Neuronal stem cell (in vitro differentiated cells): ENCODE measurements around the gene SUGCT.

Experiments used
- DNase-seq: peaks from one replicate; pipeline ENCODE4 v3.0.0-alpha.2; 2013; ENCODE audit warnings: low spot score
- H2AFZ ChIP-seq: one replicate; pipeline ENCODE4 v1.6.1; 2013; ENCODE audit warnings: mild to moderate bottlenecking, low read length, inconsistent platforms
- H2AK5ac ChIP-seq: 2 replicates; pipeline ENCODE4 v1.6.1; 2013; ENCODE audit warnings: low read depth, mild to moderate bottlenecking, inconsistent platforms, low read length, moderate library complexity, mixed read lengths
- H2BK120ac ChIP-seq: 2 replicates; pipeline ENCODE4 v1.6.1; 2013; ENCODE audit warnings: low read depth, mild to moderate bottlenecking, inconsistent platforms, low read length, moderate library complexity, mixed read lengths
- H2BK12ac ChIP-seq: one replicate; pipeline ENCODE4 v1.6.1; 2013; ENCODE audit warnings: low read length, inconsistent platforms
- H2BK15ac ChIP-seq: 2 replicates; pipeline ENCODE4 v1.6.1; 2013; ENCODE audit warnings: mild to moderate bottlenecking, low read length, inconsistent platforms, mixed read lengths
- H2BK5ac ChIP-seq: one replicate; pipeline ENCODE4 v1.6.1; 2013; ENCODE audit warnings: inconsistent platforms, mild to moderate bottlenecking, low read length, moderate library complexity
- H3K14ac ChIP-seq: one replicate; pipeline ENCODE4 v1.6.1; 2013; ENCODE audit warnings: low read length, inconsistent platforms
- H3K18ac ChIP-seq: 2 replicates; pipeline ENCODE4 v1.6.1; 2013; ENCODE audit warnings: low read length, inconsistent platforms
- H3K23ac ChIP-seq: 2 replicates; pipeline ENCODE4 v1.6.1; 2013; ENCODE audit warnings: low read depth, mild to moderate bottlenecking, mixed read lengths, low read length, inconsistent platforms; ENCODE audit not compliant: poor library complexity
- H3K27ac ChIP-seq: replicated peaks from 3 replicates; pipeline ENCODE4 v1.5.1; 2013; ENCODE audit warnings: low read length, inconsistent platforms
- H3K27me3 ChIP-seq, 3 experiments: 2 replicates each; pipeline ENCODE4 v1.6.1; 2013; ENCODE audit warnings: low read length in 3 of 3, mild to moderate bottlenecking in 2 of 3, inconsistent platforms in 1 of 3, low read depth in 1 of 3, mixed read lengths in 1 of 3, moderate library complexity in 1 of 3; ENCODE audit not compliant: control insufficient read depth in 3 of 3, insufficient read depth in 3 of 3
- H3K36me3 ChIP-seq, 2 donors: replicated peaks in 1 of 2; 2 replicates each; pipeline ENCODE4 v1.6.1; 2013; ENCODE audit warnings: low read length in 2 of 2; ENCODE audit not compliant: control insufficient read depth in 2 of 2, insufficient read depth in 2 of 2
- H3K4ac ChIP-seq: 2 replicates; pipeline ENCODE4 v1.6.1; 2013; ENCODE audit warnings: inconsistent platforms, mild to moderate bottlenecking, low read length, moderate library complexity
- H3K4me1 ChIP-seq, 2 donors: 1 replicate in 1 of 2; 2 replicates in 1 of 2; pipeline ENCODE4 v1.6.1; 2013; ENCODE audit warnings: low read length in 2 of 2, low read depth in 1 of 2; ENCODE audit not compliant: control insufficient read depth in 2 of 2, insufficient read depth in 1 of 2
- H3K4me2 ChIP-seq: one replicate; pipeline ENCODE4 v1.6.1; 2013; ENCODE audit warnings: mild to moderate bottlenecking, low read length, inconsistent platforms; ENCODE audit not compliant: insufficient read depth, poor library complexity, severe bottlenecking
- H3K4me3 ChIP-seq, 2 donors: 2 replicates each; pipeline ENCODE4 v1.5.1; 2013; ENCODE audit warnings: low read length in 2 of 2, mild to moderate bottlenecking in 2 of 2, inconsistent platforms in 1 of 2, moderate library complexity in 1 of 2
- H3K79me1 ChIP-seq: one replicate; pipeline ENCODE4 v1.6.1; 2013; ENCODE audit warnings: low read depth, mild to moderate bottlenecking, inconsistent platforms, low read length, moderate library complexity
- H3K9ac ChIP-seq: one replicate; pipeline ENCODE4 v1.6.1; 2013; ENCODE audit warnings: mild to moderate bottlenecking, low read depth, low read length, inconsistent platforms; ENCODE audit not compliant: poor library complexity
- H3K9me3 ChIP-seq, 2 donors: replicated peaks in 1 of 2; 2 replicates each; pipeline versions ENCODE3 to v1.6.1; 2013; ENCODE audit warnings: low read length in 2 of 2, mild to moderate bottlenecking in 2 of 2, inconsistent platforms in 1 of 2, low read depth in 1 of 2, mixed read lengths in 1 of 2, moderate library complexity in 1 of 2; ENCODE audit not compliant: control insufficient read depth in 2 of 2, insufficient read depth in 1 of 2
- H4K8ac ChIP-seq: one replicate; pipeline ENCODE4 v1.6.1; 2013; ENCODE audit warnings: low read depth, mild to moderate bottlenecking, inconsistent platforms, low read length, moderate library complexity
- H4K91ac ChIP-seq: one replicate; pipeline ENCODE4 v1.6.1; 2013; ENCODE audit warnings: low read length, low read depth, mild to moderate bottlenecking, inconsistent platforms; ENCODE audit not compliant: poor library complexity
- WGBS, 2 donors: extraction: QIAGEN DNeasy Blood & Tissue Kit; methylation state at CpG; one replicate each; pipeline ENCODE4 v1.1.7; 2013; ENCODE audit warnings: missing lambda C conversion rate in 2 of 2, mixed read lengths in 1 of 2; ENCODE audit not compliant: insufficient read length in 2 of 2, insufficient replicate concordance in 1 of 2; ENCODE audit errors: extremely low coverage in 2 of 2; 5-methylcytosine and 5-hydroxymethylcytosine counted together

The SUGCT gene

DNA sequence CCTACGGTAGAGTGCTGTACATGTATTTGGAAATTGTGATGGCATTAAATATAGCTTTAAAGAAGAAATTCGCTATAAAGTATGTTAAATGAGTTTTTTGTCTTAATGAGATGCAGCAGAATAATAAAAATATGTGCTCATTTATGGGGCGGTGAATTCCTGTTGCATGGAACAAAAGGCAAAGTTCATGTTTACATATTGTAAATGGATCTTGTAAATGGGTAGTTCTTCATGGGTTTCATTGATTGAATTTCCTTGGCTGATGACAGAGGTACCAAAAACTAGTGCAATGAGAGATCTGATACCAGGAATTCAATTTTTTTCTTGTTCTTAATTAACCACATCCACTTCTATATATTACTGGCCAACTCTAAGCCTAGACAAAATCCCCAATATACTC, 284.2 kb downstream of the SUGCT start:
- Histone ChIP-seq H3K14ac (no peak overlapping the region), H3K18ac (no peak overlapping the region), H2AFZ (no peak overlapping the region), H3K27me3 (no peaks in the 10 kb centered on the region), H2AK5ac (no peak overlapping the region), H3K9me3 (no peaks in the 10 kb centered on the region), H4K91ac (no peak overlapping the region), H3K4ac (no peak overlapping the region), H3K9ac (no peak overlapping the region), H3K36me3 (no peaks in the 10 kb centered on the region), H3K23ac (no peak overlapping the region), H2BK5ac (no peak overlapping the region), H3K4me1 (no peaks in the 10 kb centered on the region), H3K27ac (no peak overlapping the region), H3K4me2 (no peak overlapping the region), H4K8ac (no peak overlapping the region), H3K79me1 (no peaks in the 10 kb centered on the region), H3K4me3 (no peak overlapping the region), H2BK120ac (no peak overlapping the region), H2BK15ac (no peak overlapping the region), H2BK12ac (no peak overlapping the region)
- no peak for DNase-seq
- WGBS, 2 donors, result no CpG with 5 or more reads among the region's 3 CpGs

DNA sequence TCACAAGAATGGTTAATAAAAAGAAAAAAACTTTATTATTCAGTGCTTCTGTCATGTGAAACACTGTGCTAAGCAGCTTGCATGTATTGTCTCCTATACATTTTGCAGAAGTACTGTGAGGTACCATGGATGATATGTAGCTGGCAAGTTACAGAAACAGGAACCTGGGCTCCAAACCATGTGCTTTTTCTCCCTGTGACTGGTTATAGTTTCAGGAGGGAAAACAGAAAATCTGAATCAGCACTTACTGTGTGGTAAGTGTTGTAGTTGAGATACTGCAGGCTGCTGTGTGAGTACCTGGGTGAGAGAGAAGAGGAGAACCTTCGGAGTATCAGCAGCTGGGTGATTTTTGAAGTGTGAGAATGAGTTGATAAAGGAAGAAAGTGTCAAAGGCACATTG, 285.0 kb downstream of the SUGCT start:
- Histone ChIP-seq H3K36me3 (no peaks in the 10 kb centered on the region), H3K23ac (no peak overlapping the region), H2BK12ac (no peak overlapping the region), H2AFZ (no peak overlapping the region), H2BK120ac (no peak overlapping the region), H3K4ac (no peak overlapping the region), H3K4me2 (no peak overlapping the region), H3K27ac (no peak overlapping the region), H2BK15ac (no peak overlapping the region), H3K9ac (no peak overlapping the region), H2BK5ac (no peak overlapping the region), H4K91ac (no peak overlapping the region), H4K8ac (no peak overlapping the region), H3K4me1 (no peaks in the 10 kb centered on the region), H3K9me3 (no peaks in the 10 kb centered on the region), H3K18ac (no peak overlapping the region), H2AK5ac (no peak overlapping the region), H3K4me3 (no peak overlapping the region), H3K14ac (no peak overlapping the region), H3K79me1 (no peaks in the 10 kb centered on the region), H3K27me3 (no peaks in the 10 kb centered on the region)
- WGBS, 2 donors, result no CpG with 5 or more reads among the region's 1 CpG
- no peak for DNase-seq

DNA sequence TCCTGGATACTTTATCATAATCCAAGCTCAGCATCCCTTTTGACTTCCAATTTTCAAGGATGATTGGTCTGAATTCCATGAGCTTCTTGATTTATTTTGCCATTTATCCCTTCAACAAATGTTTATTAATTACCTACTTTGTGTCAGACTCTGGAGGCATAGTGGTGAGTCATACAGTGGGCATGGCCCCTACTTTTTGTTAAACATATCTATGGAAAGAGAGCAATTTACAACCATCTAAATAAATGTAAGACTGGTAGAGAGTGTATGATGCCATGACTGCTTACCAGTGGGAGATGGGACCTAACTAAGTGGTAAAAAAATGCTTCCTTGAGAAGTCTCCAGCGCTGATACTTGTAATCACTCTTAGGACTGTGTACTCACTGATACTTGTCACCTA, 286.6 kb downstream of the SUGCT start:
- H2BK15ac ChIP-seq, result no peak overlapping the region
- no peaks in the 10 kb centered on the region for H3K79me1 ChIP-seq
- no peak overlapping the region for H2BK5ac ChIP-seq
- no peak overlapping the region for H3K27ac ChIP-seq
- no peak overlapping the region for H3K23ac ChIP-seq
- H3K4me3 ChIP-seq, result no peak overlapping the region
- no peak overlapping the region for H3K14ac ChIP-seq
- no peak overlapping the region for H3K4ac ChIP-seq
- H3K18ac ChIP-seq, result no peak overlapping the region
- no peaks in the 10 kb centered on the region for H3K4me1 ChIP-seq
- no peak overlapping the region for H2BK12ac ChIP-seq
- no peak overlapping the region for H3K4me2 ChIP-seq
- H4K8ac ChIP-seq, result no peak overlapping the region
- WGBS, 2 donors, result no CpG with 5 or more reads among the region's 1 CpG
- no peaks in the 10 kb centered on the region for H3K9me3 ChIP-seq
- H3K9ac ChIP-seq, result no peak overlapping the region
- no peak overlapping the region for H2BK120ac ChIP-seq
- no peak overlapping the region for H4K91ac ChIP-seq
- no peak for DNase-seq
- no peaks in the 10 kb centered on the region for H3K27me3 ChIP-seq
- H3K36me3 ChIP-seq, result no peaks in the 10 kb centered on the region
- no peak overlapping the region for H2AFZ ChIP-seq
- H2AK5ac ChIP-seq, result no peak overlapping the region

DNA sequence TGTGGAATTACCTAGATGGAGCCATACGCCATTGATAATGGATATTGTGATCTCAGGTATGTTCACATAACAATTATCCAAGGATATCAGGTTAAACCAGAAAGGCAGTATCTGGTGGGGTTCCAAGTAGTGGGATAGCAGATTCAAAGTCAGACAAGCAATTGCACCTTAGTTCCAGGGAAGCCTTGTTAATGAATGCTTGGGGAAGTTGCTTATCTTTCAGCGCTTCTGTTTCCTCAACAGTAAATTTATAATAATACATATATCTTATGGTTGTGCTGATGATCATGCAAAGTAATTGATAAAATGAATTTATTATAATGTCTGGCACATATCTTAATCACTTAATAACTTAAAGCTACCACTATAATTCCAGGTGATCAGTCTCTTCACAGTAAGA, 290.9 kb downstream of the SUGCT start:
- H3K4ac ChIP-seq, result no peak overlapping the region
- DNase-seq, result no peak

More for the DNA sequence above, 290.9 kb downstream of the SUGCT start:
- no peak overlapping the region for H3K4me2 ChIP-seq
- H3K4me1 ChIP-seq, result no peaks in the 10 kb centered on the region
- WGBS, 2 donors, result no CpG with 5 or more reads among the region's 2 CpGs
- no peak overlapping the region for H2AFZ ChIP-seq
- no peak overlapping the region for H2BK5ac ChIP-seq
- H3K14ac ChIP-seq, result no peak overlapping the region
- no peaks in the 10 kb centered on the region for H3K27me3 ChIP-seq
- no peak overlapping the region for H3K27ac ChIP-seq
- no peaks in the 10 kb centered on the region for H3K36me3 ChIP-seq
- no peak overlapping the region for H4K91ac ChIP-seq
- no peak overlapping the region for H2BK15ac ChIP-seq
- no peak overlapping the region for H2BK12ac ChIP-seq
- H3K79me1 ChIP-seq, result no peaks in the 10 kb centered on the region
- no peaks in the 10 kb centered on the region for H3K9me3 ChIP-seq
- H3K18ac ChIP-seq, result no peak overlapping the region
- no peak overlapping the region for H3K9ac ChIP-seq
- H4K8ac ChIP-seq, result no peak overlapping the region
- H3K4me3 ChIP-seq, result no peak overlapping the region
- H3K23ac ChIP-seq, result no peak overlapping the region
- no peak overlapping the region for H2AK5ac ChIP-seq
- H2BK120ac ChIP-seq, result no peak overlapping the region
